ENCODE data around the gene ZNF497. TPM values are rescaled to one million over a fixed set of nuclear protein-coding genes. Genes with fewer than 3 reads are reported as not detected.
A peak's percentile ranks its signal among the peaks of the same experiment; 100 is the strongest.

ZNF497 gene
- total RNA-seq, 4 donors from 2014 or later = 1.4 to 3.1 (median 1.5) TPM

GRCh38 chr19:58388175-58388526 lies 25.6 kb upstream of the ZNF497 start:
- intact Hi-C loops (cut with DNase I; ENCODE audit: low total_unique reads) = no loop called here
- H3K4me3 ChIP-seq (ENCODE audit: low read depth, poor library complexity, severe bottlenecking) = no peak overlapping the region
- no peak for DNase-seq (ENCODE audit: low spot score in 2 of 2)
- no peak for TF ChIP-seq POLR2A (IDR thresholded peaks at IDR 0.05)
- TF ChIP-seq, protein P1, sequence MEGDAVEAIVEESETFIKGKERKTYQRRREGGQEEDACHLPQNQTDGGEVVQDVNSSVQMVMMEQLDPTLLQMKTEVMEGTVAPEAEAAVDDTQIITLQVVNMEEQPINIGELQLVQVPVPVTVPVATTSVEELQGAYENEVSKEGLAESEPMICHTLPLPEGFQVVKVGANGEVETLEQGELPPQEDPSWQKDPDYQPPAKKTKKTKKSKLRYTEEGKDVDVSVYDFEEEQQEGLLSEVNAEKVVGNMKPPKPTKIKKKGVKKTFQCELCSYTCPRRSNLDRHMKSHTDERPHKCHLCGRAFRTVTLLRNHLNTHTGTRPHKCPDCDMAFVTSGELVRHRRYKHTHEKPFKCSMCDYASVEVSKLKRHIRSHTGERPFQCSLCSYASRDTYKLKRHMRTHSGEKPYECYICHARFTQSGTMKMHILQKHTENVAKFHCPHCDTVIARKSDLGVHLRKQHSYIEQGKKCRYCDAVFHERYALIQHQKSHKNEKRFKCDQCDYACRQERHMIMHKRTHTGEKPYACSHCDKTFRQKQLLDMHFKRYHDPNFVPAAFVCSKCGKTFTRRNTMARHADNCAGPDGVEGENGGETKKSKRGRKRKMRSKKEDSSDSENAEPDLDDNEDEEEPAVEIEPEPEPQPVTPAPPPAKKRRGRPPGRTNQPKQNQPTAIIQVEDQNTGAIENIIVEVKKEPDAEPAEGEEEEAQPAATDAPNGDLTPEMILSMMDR (IDR thresholded peaks at IDR 0.05) = no peak
- WGBS, 2 donors = 75 to 82% methylated on average over 3 of the region's 3 CpGs

DNA sequence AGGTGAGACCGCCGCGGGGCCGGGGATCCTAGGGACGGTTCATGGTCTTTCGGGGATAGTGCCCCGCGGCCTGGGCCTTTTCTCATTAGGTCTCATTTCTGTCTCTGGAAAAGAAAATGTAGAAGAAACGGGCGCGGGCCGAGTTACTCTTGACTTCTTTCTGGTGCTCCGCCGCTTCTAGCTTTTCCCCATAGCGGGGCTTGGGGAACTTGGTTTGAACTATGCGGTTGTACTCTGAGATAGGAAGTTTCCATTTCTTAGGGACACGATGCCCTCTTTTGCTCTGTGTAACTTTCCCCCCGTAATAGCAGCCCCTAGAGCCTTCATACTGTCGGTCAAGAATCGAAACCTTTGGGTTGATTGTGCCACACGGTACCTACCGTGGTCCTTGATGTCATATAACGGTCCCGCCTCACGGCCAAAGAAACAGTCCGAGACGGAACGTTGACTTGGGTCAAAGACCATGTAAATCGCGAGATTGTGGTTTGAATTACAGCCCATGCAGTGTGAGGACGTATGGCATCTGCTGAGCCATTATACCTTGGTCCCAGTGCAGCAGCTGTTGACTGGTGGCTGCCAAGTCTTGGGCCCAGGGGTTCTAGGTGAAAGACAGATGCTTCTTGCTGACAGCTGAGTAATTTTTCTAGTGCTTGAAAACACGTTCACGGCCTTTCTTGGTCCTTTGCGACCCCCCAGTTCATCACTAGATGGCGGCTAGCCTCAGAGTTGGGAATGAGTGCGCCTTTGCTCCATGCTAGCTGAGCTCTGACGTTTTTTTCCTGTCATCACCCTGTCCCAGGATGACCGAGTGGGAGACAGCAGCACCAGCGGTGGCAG lies 25.0 kb upstream of the ZNF497 start:
- TF ChIP-seq, protein P1 (IDR thresholded peaks at IDR 0.05) = no peak
- no peak for TF ChIP-seq POLR2A (IDR thresholded peaks at IDR 0.05)

DNA sequence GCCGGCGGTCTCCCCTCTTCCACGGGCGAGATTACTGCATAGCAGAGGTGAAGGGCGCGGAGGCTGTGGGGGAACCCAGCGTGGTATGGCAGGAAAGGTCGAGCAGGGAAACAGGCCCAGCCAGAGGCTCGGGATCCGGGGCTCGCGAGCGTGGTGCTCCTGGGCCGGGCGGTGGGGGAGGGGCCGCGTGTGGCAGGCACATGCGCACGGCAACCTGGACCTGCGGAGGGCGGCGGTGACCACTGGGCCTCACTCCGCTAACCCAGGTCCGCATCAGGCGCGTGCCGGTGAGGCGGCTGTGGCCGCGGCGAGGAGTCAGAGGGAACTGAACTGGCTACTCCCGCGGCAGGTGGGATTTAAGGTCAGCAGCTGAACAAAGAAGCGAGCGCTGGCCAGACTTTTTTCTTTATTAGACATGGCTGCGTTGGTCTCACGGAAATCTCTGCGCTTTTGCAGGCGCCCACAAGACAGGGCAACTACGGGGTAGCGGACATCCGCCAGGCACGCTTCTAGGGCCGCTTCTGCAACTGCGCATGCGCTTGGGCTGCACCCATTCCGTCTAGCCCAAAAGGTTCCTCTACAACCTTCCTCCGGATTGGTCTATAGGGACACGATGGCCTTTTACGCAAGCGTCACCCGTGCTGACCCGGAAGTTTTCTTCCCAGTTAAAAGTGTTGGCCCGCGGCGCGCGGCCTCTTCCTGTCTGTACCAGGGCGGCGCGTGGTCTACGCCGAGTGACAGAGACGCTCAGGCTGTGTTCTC lies 24.2 kb upstream of the ZNF497 start, which contains the start of gene RPS5:
Gene RPS5, plus strand, starts transcription at position 694 of the 762 bp plus-strand sequence. CDS start 869 bp downstream, outside the sequence.
- no peak for TF ChIP-seq POLR2A (IDR thresholded peaks at IDR 0.05)
- TF ChIP-seq, protein P1 (IDR thresholded peaks at IDR 0.05) = no peak
- peak within 1 kb of the TSS; percentile 63 for H3K4me3 ChIP-seq (ENCODE audit: low read depth, poor library complexity, severe bottlenecking)
- peak; percentile 97 to 99 for DNase-seq (ENCODE audit: low spot score in 2 of 2)
- 0% methylated on average over 42 to 48 of the region's 64 CpGs for WGBS, 2 donors
- intact Hi-C loops (cut with DNase I; ENCODE audit: low total_unique reads) = no loop called here

More for the DNA sequence above, 25.0 kb upstream of the ZNF497 start:
- H3K4me3 ChIP-seq (ENCODE audit: low read depth, poor library complexity, severe bottlenecking) = peak overlapping the region; percentile 63
- no peak for DNase-seq (ENCODE audit: low spot score in 2 of 2)
- WGBS, 2 donors = 8 to 9% methylated on average over 36 to 39 of the region's 39 CpGs
- intact Hi-C loops (cut with DNase I; ENCODE audit: low total_unique reads) = no loop called here

DNA sequence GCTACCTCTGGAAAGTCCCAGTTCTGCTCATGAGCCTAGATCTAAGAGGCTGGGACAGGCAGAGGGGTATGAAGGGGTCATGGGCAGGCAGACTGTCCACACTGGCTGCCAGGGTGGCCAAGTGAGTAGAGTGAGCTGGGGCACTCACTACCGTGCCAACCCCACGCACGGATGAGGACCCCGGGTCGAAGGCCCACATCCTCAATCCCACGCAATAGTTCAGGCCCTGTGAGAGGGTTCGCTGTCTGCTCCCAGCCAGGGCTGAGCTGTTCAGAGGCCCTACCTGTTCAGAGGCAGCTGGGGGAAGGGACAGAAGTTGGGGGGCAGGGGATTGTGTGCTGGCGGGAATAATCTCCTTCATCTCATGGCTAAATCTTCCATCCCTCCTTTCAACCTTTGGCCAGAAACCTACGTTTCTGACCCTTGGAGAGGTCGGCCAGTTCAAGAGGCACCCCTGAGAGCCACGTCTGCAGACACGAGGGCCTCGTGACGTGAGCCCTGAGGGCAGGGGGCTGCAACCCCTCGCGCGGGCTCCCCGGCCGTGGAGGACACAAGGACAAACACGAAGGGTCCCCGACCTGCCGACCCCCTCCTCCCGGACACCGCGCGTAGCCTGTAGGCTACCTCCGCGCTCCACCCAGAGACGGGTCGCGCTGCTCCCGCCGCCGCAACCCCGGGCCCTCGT lies 23.5 kb upstream of the ZNF497 start:
- 7 to 9% methylated on average over 25 to 30 of the region's 36 CpGs for WGBS, 2 donors
- TF ChIP-seq POLR2A (IDR thresholded peaks at IDR 0.05) = no peak
- TF ChIP-seq, protein P1 (IDR thresholded peaks at IDR 0.05) = no peak
- H3K4me3 ChIP-seq (ENCODE audit: low read depth, poor library complexity, severe bottlenecking) = peak overlapping the region; percentile 58
- intact Hi-C loops (cut with DNase I; ENCODE audit: low total_unique reads) = no loop called here
- DNase-seq (ENCODE audit: low spot score in 2 of 2) = peak in 1 of 2 donors; percentile 85

DNA sequence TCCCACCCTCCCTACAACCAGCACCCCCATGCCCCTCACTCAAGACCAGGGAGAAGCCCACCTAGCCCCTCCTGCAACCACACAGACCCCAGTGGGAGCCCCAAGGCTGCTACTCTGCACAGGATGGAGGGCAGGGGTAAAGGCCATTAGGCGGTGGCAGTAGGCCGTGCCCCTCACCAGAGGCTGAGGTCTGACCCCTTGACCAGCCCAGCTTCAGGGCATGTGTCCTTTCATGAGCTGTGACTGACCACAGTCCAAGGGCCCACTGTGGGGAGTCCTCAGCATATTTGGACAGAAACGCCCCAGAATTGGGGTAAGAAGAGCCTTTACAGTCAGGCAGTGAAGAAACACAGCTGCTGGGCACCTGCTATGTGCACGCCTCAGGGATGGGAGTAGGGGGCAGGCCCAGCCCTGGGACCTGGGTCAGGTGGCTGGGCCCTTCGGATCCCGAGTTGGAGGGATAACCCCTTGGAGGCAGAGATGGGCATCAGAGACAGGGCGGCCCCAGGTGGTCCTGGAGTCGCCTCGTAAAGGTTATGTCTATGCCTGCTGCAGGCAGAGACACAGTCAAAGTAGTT lies 22.9 kb upstream of the ZNF497 start:
- intact Hi-C loops (cut with DNase I; ENCODE audit: low total_unique reads) = no loop called here
- TF ChIP-seq, protein P1 (IDR thresholded peaks at IDR 0.05) = no peak
- no peak for TF ChIP-seq POLR2A (IDR thresholded peaks at IDR 0.05)
- H3K4me3 ChIP-seq (ENCODE audit: low read depth, poor library complexity, severe bottlenecking) = no peak overlapping the region
- WGBS, 2 donors = 56 to 74% methylated on average over 7 to 9 of the region's 9 CpGs
- DNase-seq (ENCODE audit: low spot score in 2 of 2) = no peak

All from lower leg skin (tissue), 4 donors.